ENCODE measurements around the gene AIFM2. TPM values are rescaled to one million over a fixed set of nuclear protein-coding genes. Genes with fewer than 3 reads are reported as not detected.
"Not testable (repeated sequence)": the region's sequence is repeated elsewhere in the genome, so short reads cannot be mapped to it uniquely, and the experiment has no call there.

The AIFM2 gene
- polyA plus RNA-seq, 5 donors = 5.1 to 7.7 (median 6.4) TPM

DNA sequence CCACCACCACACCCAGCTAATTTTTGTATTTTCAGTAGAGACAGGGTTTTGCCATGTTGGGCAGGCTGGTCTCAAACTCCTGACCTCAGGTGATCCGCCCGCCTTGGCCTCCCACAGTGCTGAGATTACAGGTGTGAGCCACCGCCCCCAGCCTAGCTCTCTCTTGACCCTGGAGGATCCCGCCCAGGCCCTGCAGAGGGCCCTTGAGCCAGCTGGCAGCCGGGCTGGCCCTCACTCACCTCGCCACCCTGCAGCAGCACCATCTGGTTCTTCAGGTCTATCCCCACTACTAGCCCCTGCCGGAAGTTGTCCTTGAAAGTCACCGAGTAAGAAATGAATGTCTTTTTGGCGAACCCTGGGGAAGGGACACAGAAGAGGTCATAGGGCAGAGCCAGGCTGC is 9.5 kb downstream of the AIFM2 start:
- not testable (repeated sequence) for DNase-seq

DNA sequence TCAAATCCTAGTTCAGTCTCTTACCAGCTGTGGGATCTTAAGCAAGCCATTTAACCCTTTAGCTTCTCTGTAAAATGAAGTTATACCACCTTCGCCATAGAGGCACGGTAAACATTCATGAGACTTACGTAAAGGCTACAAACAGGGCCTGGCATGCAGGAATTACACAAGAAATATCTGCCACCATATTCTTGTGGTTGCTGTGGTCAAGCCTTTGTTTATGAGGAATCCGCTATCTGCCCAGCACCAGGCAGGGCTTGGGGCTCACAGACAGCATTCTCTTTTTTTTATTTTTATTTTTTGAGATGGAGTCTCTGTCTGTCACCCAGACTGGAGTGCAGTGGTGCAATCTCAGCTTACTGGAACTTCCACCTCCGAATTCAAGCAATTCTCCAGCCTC is 9.9 kb downstream of the AIFM2 start:
- no peak for DNase-seq

DNA sequence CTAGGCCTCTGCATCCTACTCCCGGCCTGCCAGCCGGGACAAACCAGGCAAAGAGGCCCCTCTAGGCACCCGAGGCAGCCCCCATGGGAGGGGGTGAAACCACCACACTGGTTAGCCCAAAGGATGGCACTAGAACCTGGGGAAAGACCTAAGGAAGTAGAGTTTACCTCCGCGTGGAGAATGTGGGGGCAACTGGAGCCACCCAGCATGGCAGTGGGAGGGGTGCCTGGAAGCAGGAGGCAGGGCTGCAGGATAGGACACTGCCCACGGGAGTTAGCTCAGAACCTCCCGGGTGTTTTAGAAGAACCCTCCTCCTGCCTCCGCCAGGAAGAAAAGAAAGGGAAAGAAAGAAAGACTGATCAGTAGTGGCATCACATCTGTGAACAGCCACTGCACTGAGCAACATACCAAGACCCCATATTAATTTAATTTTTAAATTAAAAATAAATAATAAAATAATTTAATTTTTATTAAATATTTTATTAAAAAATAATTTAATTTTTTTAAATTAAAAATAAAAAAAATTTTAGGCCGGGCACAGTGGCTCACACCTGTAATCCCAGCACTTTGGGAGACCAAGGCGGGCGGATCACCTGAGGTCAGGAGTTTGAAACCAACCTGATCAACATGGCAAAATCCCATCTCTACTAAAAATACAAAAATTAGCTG is 11.2 kb downstream of the AIFM2 start:
- DNase-seq = no peak

DNA sequence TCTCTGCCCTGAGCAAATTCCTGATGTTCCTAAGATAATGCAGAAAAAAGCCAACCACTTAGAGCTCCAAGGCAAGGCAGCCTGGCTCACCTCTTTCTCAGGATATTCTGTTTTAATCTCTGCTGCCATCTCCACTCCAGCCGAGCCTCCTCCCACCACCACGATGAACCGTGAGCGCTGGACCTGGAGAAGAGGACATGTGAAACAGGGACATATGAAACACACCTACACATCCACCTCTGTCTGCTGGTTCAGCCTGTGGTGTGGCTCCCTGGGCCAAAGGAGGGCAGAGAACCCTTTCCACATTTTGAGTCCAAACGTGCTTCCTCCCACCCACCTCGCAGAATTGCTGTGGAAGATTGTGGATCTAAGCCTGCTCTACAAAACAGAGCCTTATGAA is 12.2 kb downstream of the AIFM2 start:
- DNase-seq = no peak

DNA sequence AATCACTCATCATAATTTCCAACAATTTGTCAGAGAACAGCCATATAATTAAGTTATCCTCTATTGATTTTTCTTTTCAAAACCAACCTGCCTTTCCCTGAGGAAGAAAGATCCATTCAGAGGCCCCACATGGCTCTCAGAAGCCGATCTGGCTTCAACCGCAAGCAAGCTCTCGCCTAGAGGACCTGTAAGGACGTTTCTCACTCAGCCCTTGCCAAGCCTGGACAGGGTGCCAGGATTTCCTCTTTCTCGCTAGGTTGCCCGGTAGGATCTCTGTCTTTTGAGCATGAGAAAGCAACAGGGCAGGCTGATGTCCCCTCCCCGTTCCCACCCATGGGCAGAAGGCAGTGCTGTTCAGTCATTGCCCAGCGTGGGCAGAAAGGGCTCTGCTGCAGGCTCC is 13.0 kb downstream of the AIFM2 start:
- no peak for DNase-seq

DNA sequence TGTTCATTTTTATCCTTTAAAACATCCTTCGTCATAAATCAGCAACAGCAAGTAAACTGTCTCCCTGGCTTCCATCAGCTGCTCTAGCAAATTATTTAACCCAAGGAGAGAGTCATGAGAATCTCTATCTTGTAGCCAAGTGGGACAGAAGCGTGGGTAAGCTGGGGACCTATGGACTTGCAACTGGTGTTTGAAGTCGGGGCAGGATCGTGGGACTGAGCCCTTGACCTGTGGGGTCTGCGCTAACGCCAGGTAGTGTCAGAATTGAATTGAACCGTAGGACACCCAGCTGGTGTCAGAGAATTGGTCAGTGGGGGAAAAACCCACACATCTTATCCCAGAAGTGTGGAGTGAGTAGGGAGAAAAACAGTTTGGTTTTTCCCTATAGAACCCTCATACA is 13.4 kb downstream of the AIFM2 start:
- DNase-seq = no peak

DNA sequence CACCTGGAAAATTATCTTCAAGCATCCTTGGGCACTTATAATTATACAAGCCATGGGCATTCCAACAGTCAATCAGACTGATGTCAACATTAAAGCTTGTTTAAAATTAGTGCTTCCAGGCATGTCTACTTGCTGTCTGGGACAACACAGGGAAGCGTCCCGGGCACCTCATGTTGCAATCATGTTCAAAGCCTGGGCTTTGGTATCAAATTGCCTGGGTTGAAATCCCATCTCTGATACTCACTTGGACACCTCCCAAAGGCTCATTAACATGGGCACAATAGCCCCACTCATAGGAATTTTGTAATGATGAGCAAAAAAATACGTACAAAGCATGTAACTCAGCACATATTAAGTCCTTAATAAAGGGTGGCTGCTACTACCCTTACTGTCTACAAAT is 14.4 kb downstream of the AIFM2 start:
- DNase-seq = no peak

DNA sequence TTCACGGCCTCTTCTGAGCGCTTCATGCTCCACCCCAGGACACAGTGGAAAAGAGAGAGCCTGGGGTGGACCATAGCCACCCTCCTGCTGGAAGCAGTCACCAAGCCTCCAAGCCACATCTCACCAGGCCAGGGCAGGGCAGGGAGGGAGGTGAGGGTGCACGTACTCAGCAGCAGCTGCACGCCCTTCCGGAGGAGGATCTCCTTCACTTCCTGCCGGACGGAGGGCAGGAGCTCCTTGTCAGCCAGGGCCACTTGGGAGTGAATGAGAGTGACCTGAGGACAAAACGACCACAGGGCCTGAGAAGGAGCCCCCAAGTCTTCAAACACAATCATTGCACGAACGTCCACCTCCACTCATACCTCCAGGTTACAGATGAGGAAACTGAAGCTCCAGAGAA is 15.0 kb downstream of the AIFM2 start:
- DNase-seq = no peak

DNA sequence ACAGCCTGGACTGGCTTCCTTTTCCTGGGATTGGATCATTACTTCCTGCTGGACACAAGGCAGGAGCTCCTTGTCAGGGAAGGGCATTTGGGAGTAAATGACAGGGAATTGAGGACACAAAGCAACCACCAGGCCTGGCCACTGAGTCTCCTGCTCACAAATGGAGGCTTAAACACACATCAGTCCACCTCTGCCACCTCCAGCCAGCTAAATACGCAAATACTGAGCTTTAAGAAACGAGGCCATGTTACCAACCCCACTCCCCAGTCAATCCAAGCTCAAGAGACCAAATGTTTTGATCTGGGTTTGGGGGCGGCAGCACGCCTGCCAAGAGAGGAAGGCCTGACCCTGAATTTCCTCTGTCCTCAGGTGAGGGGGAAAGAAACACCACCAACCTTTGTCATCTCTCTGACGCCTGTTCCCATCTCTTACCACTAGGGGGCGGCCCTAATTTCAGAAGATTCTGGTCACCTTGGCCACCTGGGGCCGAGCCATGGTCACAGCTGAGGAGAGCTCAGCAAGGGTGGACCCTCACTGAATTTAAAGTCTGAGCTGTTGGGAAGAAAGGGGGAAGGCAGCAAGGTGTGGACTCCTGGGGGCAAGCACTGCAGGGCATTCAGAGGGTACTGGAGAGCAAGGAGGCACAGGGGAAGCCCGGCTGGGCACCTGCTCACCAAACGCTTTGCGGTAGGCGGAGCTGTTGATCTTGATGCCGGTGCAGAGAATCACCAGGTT is 16.5 kb downstream of the AIFM2 start:
- peak in 1 of 2 donors; percentile 11 for DNase-seq

DNA sequence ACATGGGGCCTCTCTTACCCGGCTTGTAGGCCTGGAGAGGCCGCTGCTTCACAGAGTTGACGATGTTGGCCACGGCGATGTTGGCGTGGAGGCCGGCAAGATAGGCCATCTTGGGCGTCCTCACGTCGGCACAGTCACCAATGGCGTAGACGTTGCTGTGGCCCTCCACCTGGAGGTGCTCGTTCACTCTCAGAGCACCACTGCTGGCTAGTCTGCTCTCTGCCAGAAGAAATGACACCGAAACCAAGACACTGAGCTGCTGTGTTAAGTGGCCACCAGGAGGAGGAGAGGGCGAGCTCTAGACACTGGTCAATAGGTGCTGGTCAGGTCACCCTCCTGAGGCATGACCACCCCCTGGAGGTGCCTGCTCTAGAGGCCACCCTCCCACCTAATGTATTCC is 17.7 kb downstream of the AIFM2 start:
- DNase-seq = no peak

DNA sequence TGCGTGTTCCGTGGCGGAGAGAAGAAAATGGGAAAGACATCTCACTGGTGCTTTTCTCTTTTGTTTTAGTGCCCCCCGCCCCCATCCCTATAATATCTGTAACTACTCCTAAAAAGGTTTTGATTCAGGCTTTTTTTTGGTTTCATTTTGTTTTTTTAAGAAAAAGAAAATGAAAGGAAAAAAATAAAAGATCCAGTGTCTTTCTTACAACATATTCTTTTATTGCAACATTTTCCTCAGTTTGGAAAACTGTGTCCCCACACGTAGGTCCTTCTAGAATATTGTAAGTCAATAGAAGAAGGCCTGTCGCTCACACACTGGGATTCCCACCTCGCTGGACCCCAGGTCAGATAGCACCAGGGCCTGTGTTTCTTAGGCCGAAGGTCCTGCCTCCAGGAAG is 20.6 kb downstream of the AIFM2 start:
- DNase-seq = no peak

DNA sequence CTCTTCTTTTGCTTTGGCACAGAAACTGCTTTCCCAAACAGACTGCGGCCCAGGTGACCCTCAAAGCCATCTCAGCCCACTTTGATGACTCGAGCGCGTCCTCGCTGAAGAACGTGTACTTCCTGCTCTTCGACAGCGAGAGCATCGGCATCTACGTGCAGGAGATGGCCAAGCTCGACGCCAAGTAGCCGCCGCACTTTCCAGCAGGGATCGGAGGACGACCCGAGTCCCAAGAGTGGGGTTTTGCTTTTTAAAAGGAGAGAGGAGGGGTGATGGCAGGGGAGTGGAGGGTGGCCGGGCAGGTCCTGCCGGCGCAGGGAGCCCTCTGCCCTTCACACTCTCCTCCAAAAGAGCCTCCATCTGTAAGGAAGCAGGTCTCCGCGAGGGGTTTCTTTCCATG is 21.1 kb downstream of the AIFM2 start:
- no peak for DNase-seq

DNA sequence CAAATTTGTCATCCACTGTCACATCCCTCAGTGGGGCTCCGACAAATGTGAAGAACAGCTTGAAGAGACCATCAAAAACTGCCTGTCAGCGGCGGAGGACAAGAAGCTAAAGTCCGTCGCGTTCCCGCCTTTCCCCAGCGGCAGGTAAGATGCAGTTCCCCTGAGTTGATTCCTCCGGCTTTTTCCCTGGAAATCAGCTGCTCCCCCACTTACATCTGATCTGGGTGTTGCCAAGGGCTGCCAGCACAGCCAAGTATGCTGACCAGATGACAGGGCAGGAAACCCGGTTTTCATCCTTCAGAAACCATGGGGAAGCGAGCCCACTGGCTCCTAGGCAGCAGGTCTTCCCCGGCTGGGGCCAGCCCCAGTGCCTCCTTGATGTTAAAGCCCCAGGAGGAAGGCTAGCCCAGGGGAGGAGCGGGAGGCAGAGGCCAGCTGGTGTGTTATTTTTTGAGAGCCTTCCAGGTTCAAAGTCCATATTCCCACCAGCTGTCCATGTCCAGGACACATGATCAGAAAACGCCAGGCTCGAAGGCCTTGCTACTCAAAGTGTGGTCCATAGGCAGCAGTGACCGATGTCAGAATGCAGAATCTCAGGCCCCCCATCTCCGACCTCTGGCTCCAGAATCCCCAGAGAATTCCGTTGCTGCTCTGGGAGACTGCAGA is 23.4 kb downstream of the AIFM2 start:
- DNase-seq = no peak

DNA sequence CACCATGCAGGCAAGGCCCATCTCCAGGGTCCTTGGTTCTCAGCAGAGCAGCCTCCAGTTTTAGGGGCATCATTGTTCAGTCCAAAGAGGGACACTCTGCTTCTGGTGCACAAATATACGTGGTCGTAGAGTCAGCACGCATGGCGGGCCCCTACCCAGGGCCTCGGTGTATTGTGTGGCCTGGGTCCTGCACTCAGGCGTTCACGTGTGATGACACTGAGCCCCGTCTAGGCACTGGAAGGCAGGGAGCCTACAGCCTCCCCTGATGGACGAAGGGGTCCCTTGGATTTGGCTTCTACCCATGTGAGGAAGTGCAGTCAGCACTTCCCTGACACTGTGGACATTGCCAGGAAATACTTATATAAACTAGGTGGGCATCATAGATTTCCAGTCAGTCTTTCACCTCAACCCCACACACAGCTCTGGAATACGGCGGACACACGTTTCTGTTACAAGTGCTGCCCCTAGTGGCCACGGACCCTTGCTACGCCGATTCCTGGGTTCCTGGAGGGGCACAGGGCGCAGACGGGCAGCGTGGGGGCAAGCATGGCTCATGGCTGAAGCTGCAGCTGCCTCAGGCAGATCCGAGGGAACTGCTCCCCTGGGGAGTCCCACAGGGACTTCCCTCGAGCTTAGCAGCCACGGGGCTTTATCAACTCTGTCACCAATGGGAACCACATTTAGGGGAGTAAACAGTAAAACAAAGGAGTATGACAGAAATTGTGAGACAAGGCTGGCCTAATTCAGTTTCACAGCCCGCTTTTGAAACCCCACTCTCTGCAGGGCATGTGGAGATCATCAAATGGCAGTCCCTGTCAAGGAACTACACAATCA is 25.4 kb downstream of the AIFM2 start:
- no peak for DNase-seq

DNA sequence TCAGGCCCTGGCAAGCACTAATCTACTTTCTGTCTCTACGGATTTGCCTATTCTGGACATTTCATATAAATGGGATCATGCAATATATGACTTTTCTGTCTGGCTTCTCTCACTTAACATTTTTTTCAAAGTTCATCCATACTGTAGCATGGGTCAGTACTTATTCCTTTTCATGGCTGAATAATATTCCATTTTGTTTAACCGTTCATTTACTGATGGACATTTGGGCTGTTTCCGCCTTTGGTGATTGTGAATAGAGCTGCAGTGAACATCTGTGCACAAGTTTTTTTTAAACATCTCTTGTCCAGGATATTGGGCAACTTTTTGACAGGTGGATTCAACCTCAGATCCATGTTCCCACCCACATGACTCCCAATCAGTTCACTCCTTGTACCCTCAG is 31.0 kb downstream of the AIFM2 start:
- no peak for DNase-seq

DNA sequence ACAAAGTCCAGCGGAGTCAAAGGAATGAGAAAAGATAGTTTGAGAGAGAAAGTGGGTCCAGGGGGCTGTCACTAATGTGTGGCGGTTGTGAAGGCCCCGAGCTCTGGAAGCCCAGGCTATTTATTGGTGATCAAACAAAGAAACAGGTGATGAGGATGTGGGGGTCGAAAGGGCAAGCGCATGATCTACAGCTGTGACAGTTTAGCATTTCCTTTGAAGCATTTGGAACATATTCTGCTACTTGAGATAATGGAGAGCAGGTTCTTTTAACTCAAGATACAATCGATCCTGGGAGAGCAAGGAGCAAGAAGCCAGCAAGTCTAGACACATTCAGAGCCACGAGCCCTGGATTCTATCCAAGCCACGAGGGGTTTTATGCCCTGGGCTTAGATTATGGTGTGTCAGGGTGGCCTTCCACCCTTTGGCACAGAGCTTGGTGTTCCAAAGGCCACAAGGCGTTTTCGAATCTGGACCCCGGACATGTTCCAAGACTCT is 31.5 kb downstream of the AIFM2 start:
- DNase-seq = not testable (repeated sequence)

DNA sequence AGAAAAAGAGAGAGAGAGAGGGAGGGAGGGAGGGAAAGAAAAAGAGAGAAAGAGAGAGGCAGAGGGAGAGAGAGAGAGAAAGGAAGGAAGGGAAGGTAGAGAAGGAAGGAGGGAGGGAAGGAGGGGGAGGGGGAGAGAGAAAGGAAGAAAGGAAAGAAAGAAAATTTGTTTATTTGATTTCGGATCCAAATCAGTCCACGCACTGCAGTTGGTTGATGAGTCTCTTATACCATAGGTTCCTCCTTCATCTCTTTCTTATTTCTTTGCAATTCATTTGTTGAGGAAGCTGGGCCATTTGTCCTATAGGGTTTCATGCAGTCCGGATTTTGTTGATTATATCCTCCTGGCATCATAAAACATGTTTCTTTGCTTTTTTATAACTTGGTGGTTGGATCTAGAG is 34.4 kb downstream of the AIFM2 start:
- no peak for DNase-seq

DNA sequence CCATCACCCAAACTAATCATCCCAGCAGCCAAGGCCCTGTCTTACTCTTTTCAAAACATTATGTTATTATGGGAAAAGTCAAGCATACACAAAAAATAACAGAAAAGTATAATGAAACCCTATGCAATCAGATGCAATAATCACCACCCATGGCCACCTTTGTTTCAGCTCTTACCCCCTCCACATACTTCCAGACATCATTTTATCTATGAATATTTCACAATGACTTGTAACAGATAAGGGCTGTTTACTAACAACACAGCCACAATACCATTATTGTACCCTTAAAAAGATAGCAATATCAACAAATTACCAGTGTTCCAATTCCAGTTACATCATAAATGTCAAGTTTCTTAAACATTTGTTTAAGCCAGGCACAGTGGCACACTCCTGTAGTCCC is 35.2 kb downstream of the AIFM2 start:
- DNase-seq = no peak

DNA sequence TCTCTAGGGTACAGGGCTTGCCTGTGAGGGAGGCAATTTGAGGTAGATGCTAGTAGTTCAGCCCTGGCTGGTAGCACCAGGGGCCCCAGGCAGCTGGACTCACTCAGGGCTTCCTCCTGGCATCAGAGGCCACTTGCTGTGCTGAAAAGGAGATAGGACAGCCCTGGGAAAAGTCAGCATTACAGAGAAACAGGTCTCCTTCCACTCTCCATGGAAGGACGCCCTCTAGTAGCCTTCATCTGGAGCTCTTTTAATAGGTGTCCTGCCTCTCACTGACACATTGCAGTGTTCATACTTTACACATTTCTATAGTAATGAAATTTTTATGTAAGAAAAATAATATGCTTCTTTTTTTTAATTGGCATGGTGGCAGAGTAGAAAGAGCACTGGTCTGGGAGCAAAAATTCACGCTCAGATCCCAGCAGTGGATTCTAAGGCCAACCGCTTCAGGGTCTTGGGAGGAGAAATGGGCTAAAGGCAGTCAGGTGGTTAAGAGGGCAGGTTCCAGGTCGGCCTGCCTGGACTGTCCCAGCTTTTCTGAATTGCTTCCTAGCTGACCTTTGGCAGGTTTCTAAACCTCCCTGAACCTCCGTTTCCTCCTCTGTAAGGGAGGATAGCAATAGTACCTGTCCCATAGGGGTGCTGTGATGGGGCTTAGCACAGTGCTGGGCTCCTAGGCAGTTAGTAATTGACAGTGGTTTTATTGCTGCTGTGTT is 35.8 kb downstream of the AIFM2 start:
- no peak for DNase-seq

DNA sequence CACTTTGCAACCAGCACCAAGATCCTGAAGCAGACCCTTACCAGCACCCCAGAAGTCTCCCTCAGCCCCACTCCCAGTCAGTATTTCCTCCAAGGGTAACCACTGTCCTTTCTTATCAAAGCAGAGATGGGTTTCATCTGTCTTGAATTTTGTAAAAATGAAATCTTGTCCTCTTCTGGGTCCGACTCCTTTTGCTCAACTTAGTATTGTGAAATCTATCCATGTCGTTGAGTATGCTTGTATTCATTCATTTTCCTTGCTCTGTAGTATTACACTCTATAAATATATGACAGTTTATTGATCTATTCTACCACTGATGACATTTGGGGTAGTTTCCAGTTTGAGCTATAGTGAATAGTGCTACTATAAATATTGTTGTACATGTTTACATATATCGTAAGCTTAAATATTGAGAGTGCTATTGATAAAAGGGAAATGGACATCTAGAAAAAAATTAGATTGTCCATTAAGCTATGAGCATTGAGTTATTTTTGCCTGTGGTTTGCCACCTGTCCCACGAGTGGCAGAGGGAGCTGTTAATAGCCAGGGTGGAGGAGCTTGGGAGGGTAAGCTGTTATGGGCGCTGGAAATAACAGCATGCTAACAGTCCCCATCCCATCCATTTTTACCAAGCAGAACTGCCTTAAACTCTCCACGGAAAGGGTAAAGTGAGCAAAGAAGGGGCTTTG is 36.5 kb downstream of the AIFM2 start:
- no peak for DNase-seq

DNA sequence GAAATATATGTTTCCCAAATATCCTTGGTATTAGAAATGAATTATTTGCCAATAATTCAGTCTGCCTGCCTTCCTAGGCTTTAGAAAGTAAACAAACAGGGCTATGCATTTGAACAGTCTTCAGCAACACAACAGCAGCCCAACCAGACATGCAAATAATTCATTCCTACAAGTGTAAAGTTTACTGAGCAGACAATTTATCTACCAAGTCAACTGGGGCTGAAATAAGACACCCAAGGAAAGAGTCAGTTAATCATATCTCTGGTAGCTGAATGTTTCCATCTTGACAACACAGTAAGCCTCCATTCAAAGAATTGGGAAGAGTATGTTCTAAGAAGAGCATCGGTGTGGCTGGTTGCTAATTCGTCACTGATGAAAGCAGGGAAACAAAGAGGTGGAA is 38.4 kb downstream of the AIFM2 start:
- DNase-seq = no peak

All from right lung (tissue), 5 donors.